Neural cell (in vitro differentiated cells): ENCODE data around the gene OR6K2. TPM values are rescaled to one million over a fixed set of nuclear protein-coding genes. Genes with fewer than 3 reads are reported as not detected.

Source experiments
- H2AFZ ChIP-seq: fragments of 200-600, 300-800 bp; sonication (generic), shearing (Covaris generic); 2 replicates; pipeline ENCODE4 v1.6.0; 2014; ENCODE audit warnings: low read depth, mild to moderate bottlenecking, antibody characterized with exemption, low read length, moderate library complexity
- H3F3A ChIP-seq: fragments of 200-600 bp; shearing (Covaris generic); 2 replicates; pipeline ENCODE4 v1.6.1; 2016; ENCODE audit warnings: mild to moderate bottlenecking, moderate library complexity, mixed read lengths, antibody characterized with exemption, low read length; ENCODE audit not compliant: insufficient read depth, poor library complexity, severe bottlenecking
- H3K27ac ChIP-seq: fragments of 200-600, 300-800 bp; sonication (generic), shearing (Covaris generic); 2 replicates; pipeline ENCODE4 v1.5.1; 2014; ENCODE audit warnings: mild to moderate bottlenecking, low read length, moderate library complexity
- H3K27me3 ChIP-seq: fragments of 300-800, 200-600 bp; sonication (generic), shearing (Covaris generic); 2 replicates; pipeline ENCODE4 v1.6.0; 2014; ENCODE audit warnings: mild to moderate bottlenecking, low read depth, low read length, moderate library complexity; ENCODE audit not compliant: insufficient read depth
- H3K36me3 ChIP-seq: fragments of 300-800, 200-600 bp; sonication (generic), shearing (Covaris generic); 2 replicates; pipeline ENCODE4 v1.5.1; 2014; ENCODE audit warnings: mild to moderate bottlenecking, antibody characterized with exemption, low read length, moderate library complexity; ENCODE audit not compliant: insufficient read depth
- H3K4me2 ChIP-seq: fragments of 300-800, 200-600 bp; sonication (generic), shearing (Covaris generic); 2 replicates; pipeline ENCODE4 v1.6.0; 2014; ENCODE audit warnings: mild to moderate bottlenecking, low read length
- H3K4me3 ChIP-seq: fragments of 300-800, 200-600 bp; sonication (generic), shearing (Covaris generic); 2 replicates; pipeline ENCODE4 v1.5.1; 2014; ENCODE audit warnings: mild to moderate bottlenecking, low read length, moderate library complexity
- H3K79me2 ChIP-seq: fragments of 200-600 bp; shearing (Covaris generic); replicated peaks from 2 replicates; pipeline ENCODE4 v1.6.0; 2014; ENCODE audit warnings: mild to moderate bottlenecking, low read length, moderate library complexity; ENCODE audit not compliant: insufficient read depth
- H3K9ac ChIP-seq: fragments of 300-800, 200-600 bp; sonication (generic), shearing (Covaris generic); 2 replicates; pipeline ENCODE4 v1.6.1; 2016; ENCODE audit warnings: mild to moderate bottlenecking, low read length, mixed read lengths
- H3K9me2 ChIP-seq: fragments of 200-600 bp; shearing (Covaris generic); 2 replicates; pipeline ENCODE4 v1.6.1; 2016; ENCODE audit warnings: mild to moderate bottlenecking, low read length, mixed read lengths; ENCODE audit not compliant: insufficient read depth
- H3K9me3 ChIP-seq: fragments of 200-600, 300-800 bp; sonication (generic), shearing (Covaris generic); 2 replicates; pipeline ENCODE4 v1.6.1; 2016; ENCODE audit warnings: mild to moderate bottlenecking, mixed run types, low read length, moderate library complexity, mixed read lengths
- H4K20me1 ChIP-seq: fragments of 200-600 bp; shearing (Covaris generic); 2 replicates; pipeline ENCODE4 v1.6.1; 2016; ENCODE audit warnings: mild to moderate bottlenecking, mixed run types; ENCODE audit not compliant: insufficient read depth
- CTCF ChIP-seq: fragments of 450-650 bp; IDR thresholded peaks from 2 replicates; pipeline ENCODE4 v1.5.1; 2014; ENCODE audit warnings: antibody characterized with exemption, mild to moderate bottlenecking, moderate library complexity; ENCODE audit not compliant: poor library complexity, severe bottlenecking
- EP300 ChIP-seq: fragments of 450-650 bp; conservative IDR thresholded peaks from 2 replicates; pipeline ENCODE4 v1.6.1; 2014; ENCODE audit warnings: antibody characterized with exemption, mild to moderate bottlenecking, moderate library complexity; ENCODE audit not compliant: poor library complexity, severe bottlenecking
- EZH2 ChIP-seq: fragments of 200-600, 300-800 bp; shearing (Covaris generic), sonication (generic); IDR thresholded peaks from 2 replicates; pipeline ENCODE4 v1.6.1; 2014; ENCODE audit warnings: antibody characterized with exemption, low read length, borderline replicate concordance, mild to moderate bottlenecking; ENCODE audit not compliant: insufficient read depth, poor library complexity, severe bottlenecking
- MXI1 ChIP-seq: fragments of 450-650 bp; conservative IDR thresholded peaks from 2 replicates; pipeline ENCODE4 v1.6.1; 2014; ENCODE audit warnings: antibody characterized with exemption, mild to moderate bottlenecking; ENCODE audit not compliant: poor library complexity, severe bottlenecking
- POLR2AphosphoS5 ChIP-seq: IDR thresholded peaks from 2 replicates; pipeline ENCODE4 v1.6.1; 2012
- RAD21 ChIP-seq: fragments of 450-650 bp; conservative IDR thresholded peaks from 2 replicates; pipeline ENCODE4 v1.6.1; 2014; ENCODE audit warnings: antibody characterized with exemption, mild to moderate bottlenecking, moderate library complexity
- SMC3 ChIP-seq: fragments of 450-650 bp; conservative IDR thresholded peaks from 2 replicates; pipeline ENCODE4 v1.6.1; 2014; ENCODE audit warnings: antibody characterized with exemption, mild to moderate bottlenecking, moderate library complexity; ENCODE audit not compliant: poor library complexity
- TAF1 ChIP-seq: IDR thresholded peaks from 2 replicates; pipeline ENCODE4 v1.6.1; 2012; ENCODE audit warnings: low read depth
- polyA plus RNA-seq: library from polyadenylated mRNA; depleted of rRNA; stranded (reverse); fragments of >200 nt; gene quantifications from 2 replicates; pipeline ENCODE4 v1.2.3, GENCODE V29; 2014
- TF ChIP-seq, protein P1 (sequence below): IDR thresholded peaks from 2 replicates; pipeline ENCODE4 v1.6.1; 2012; ENCODE audit warnings: borderline replicate concordance

Gene OR6K2
- polyA plus RNA-seq, 1 donor from 2014 or later: not detected

- H3K36me3 ChIP-seq: no peaks in the 10 kb centered on the region
- no peaks in the 10 kb centered on the region for H3K79me2 ChIP-seq
- no peaks in the 10 kb centered on the region for H4K20me1 ChIP-seq
- H3K27ac ChIP-seq: no peak overlapping the region
- H3K9ac ChIP-seq: no peak overlapping the region
- no peak overlapping the region for H3K4me3 ChIP-seq
- no peak overlapping the region for H3K4me2 ChIP-seq
- H2AFZ ChIP-seq: no peak overlapping the region
- TF ChIP-seq EZH2 (no peak), SMC3 (no peak), EP300 (no peak), POLR2AphosphoS5 (no peak), RAD21 (no peak), CTCF (no peak), TAF1 (no peak), MXI1 (no peak)
- TF ChIP-seq, protein P1, sequence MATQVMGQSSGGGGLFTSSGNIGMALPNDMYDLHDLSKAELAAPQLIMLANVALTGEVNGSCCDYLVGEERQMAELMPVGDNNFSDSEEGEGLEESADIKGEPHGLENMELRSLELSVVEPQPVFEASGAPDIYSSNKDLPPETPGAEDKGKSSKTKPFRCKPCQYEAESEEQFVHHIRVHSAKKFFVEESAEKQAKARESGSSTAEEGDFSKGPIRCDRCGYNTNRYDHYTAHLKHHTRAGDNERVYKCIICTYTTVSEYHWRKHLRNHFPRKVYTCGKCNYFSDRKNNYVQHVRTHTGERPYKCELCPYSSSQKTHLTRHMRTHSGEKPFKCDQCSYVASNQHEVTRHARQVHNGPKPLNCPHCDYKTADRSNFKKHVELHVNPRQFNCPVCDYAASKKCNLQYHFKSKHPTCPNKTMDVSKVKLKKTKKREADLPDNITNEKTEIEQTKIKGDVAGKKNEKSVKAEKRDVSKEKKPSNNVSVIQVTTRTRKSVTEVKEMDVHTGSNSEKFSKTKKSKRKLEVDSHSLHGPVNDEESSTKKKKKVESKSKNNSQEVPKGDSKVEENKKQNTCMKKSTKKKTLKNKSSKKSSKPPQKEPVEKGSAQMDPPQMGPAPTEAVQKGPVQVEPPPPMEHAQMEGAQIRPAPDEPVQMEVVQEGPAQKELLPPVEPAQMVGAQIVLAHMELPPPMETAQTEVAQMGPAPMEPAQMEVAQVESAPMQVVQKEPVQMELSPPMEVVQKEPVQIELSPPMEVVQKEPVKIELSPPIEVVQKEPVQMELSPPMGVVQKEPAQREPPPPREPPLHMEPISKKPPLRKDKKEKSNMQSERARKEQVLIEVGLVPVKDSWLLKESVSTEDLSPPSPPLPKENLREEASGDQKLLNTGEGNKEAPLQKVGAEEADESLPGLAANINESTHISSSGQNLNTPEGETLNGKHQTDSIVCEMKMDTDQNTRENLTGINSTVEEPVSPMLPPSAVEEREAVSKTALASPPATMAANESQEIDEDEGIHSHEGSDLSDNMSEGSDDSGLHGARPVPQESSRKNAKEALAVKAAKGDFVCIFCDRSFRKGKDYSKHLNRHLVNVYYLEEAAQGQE: no peak
- no peaks in the 10 kb centered on the region for H3K9me3 ChIP-seq
- no peaks in the 10 kb centered on the region for H3F3A ChIP-seq
- H3K27me3 ChIP-seq: no peaks in the 10 kb centered on the region
- H3K9me2 ChIP-seq: no peaks in the 10 kb centered on the region
These were observed 24.7 kb downstream of the OR6K2 start for GRCh38 chr1:158675563-158676323.

GRCh38 chr1:158674302-158674701 lies 26.1 kb downstream of the OR6K2 start:
- Histone ChIP-seq H3K9me3 (no peaks in the 10 kb centered on the region), H3F3A (no peaks in the 10 kb centered on the region), H3K9ac (no peak overlapping the region), H3K4me2 (no peak overlapping the region), H3K27me3 (no peaks in the 10 kb centered on the region), H4K20me1 (no peaks in the 10 kb centered on the region), H3K27ac (no peak overlapping the region), H3K4me3 (no peak overlapping the region), H2AFZ (no peak overlapping the region), H3K36me3 (no peaks in the 10 kb centered on the region), H3K79me2 (no peaks in the 10 kb centered on the region), H3K9me2 (no peaks in the 10 kb centered on the region)
- TF ChIP-seq SMC3 (no peak), MXI1 (no peak), TAF1 (no peak), EP300 (no peak)
- TF ChIP-seq, protein P1: no peak
